ENCODE results near the gene THADA.

DNA sequence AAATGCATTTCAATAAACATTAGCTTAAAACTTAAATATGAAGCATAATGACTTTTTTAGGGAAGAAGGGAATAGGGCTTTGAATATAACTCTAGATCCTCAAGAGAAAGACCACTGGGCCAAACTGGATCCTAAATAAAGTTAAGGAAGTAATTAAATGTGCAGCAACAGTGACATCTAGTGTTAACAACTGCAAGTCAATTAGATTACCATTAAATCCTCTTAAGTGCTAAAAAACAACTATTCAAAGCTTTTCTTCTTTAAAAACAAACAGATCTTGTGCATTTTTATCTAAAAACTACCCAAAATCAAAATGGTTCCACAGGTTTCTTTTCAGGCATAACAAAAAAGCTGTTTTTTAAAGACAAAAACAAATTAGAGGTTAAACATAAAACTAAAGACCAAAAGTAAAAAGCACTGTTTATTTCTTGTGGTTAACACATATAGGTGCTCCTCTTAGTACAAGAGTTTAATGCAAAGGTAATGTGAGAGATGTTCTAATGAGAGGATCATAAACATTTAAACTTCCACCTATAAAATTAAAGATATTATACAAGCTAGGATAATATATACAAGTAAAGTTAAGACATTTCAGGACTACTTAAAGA, 111.4 kb downstream of the THADA start:
- TF ChIP-seq HDGF (IDR thresholded peaks at IDR 0.05; ENCODE audit: borderline replicate concordance) (no peak), FOXA1 (IDR thresholded peaks at IDR 0.05) (no peak), SUZ12 (IDR thresholded peaks at IDR 0.05) (no peak), FOXK2 (IDR thresholded peaks at IDR 0.05) (no peak), ZNF384 (IDR thresholded peaks at IDR 0.05) (no peak), FOXM1 (IDR thresholded peaks at IDR 0.05; ENCODE audit: borderline replicate concordance) (no peak), L3MBTL2 (conservative IDR thresholded peaks at IDR 0.05) (no peak), LEF1 (IDR thresholded peaks at IDR 0.05; ENCODE audit: borderline replicate concordance) (no peak), ARNT (IDR thresholded peaks at IDR 0.05) (no peak)
